BE2C (cell line): ENCODE data around the gene NACAD.
"Not testable (repeated sequence)": the region's sequence is repeated elsewhere in the genome, so short reads cannot be mapped to it uniquely, and the experiment has no call there.

Source experiments
- DNase-seq: peaks from one replicate; pipeline ENCODE4 v3.0.0-alpha.2; 2020
- H3K27me3 ChIP-seq: fragments of 250-450 bp; sonication (Bioruptor Pico); 2 replicates; pipeline ENCODE4 v1.5.1; 2020; ENCODE audit warnings: mild to moderate bottlenecking
- H3K36me3 ChIP-seq: fragments of 250-450 bp; sonication (Bioruptor Pico); 2 replicates; pipeline ENCODE4 v1.5.1; 2020; ENCODE audit warnings: mild to moderate bottlenecking
- H3K4me1 ChIP-seq: fragments of 250-450 bp; sonication (Bioruptor Pico); 2 replicates; pipeline ENCODE4 v1.5.1; 2020
- H3K4me3 ChIP-seq: 2 replicates; pipeline ENCODE4 v1.5.1; 2011; ENCODE audit warnings: low read depth, low read length
- H3K9me3 ChIP-seq: fragments of 250-450 bp; sonication (Bioruptor Pico); 2 replicates; pipeline ENCODE4 v1.5.1; 2020
- TF ChIP-seq, protein P1 (sequence below): IDR thresholded peaks from 2 replicates; pipeline ENCODE4 v1.5.1; 2012; ENCODE audit warnings: mild to moderate bottlenecking, low read depth, low read length

Gene NACAD

DNA sequence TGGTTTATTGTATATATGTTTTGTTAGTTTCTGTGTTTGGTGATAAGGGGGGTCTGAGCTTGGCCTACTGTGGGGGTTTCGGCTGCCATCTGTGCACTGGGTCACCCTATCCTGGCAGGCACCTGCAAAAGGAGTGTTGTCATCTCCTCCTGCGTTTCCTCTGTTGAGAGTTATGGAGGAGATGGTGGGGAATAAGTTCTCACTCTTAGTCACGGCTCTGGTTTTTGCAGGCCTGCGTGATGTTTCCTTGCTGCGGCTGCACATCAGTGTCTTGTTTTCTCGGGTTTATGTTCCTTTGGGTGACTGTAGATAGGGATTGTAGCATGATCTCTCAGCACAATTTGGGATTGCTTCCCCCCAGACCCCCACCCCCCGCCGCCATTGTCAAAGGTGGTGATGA is 52.0 kb downstream of the NACAD start:
- Histone ChIP-seq H3K9me3 (no peaks in the 10 kb centered on the region), H3K27me3 (no peaks in the 10 kb centered on the region), H3K4me3 (no peak overlapping the region), H3K36me3 (peaks cover 10% of the 10 kb centered on the region), H3K4me1 (no peaks in the 10 kb centered on the region)
- TF ChIP-seq, protein P1, sequence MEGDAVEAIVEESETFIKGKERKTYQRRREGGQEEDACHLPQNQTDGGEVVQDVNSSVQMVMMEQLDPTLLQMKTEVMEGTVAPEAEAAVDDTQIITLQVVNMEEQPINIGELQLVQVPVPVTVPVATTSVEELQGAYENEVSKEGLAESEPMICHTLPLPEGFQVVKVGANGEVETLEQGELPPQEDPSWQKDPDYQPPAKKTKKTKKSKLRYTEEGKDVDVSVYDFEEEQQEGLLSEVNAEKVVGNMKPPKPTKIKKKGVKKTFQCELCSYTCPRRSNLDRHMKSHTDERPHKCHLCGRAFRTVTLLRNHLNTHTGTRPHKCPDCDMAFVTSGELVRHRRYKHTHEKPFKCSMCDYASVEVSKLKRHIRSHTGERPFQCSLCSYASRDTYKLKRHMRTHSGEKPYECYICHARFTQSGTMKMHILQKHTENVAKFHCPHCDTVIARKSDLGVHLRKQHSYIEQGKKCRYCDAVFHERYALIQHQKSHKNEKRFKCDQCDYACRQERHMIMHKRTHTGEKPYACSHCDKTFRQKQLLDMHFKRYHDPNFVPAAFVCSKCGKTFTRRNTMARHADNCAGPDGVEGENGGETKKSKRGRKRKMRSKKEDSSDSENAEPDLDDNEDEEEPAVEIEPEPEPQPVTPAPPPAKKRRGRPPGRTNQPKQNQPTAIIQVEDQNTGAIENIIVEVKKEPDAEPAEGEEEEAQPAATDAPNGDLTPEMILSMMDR, result no peak
- DNase-seq, result no peak

DNA sequence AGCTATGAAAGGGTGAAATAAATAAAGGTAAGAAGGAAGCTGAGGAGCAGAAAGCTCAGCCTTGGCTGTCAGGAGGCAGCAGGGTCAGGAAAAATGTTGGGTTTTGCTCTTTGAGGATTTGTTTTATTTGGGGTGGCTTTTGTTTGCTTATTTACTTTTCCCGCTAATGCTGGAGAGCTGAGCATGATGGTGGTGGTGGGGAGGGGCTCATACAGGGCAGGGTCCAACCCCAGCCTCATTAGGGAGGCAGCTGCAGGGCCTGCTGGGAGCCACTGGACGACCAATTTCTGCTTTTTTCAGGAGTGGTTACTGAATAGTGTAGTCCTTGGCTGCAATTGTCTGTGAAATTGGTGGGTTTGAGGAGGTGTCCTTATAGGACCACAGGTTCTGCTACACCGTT is 52.5 kb downstream of the NACAD start:
- Histone ChIP-seq H3K36me3 (peaks cover 10% of the 10 kb centered on the region), H3K4me1 (no peaks in the 10 kb centered on the region)
- DNase-seq, result no peak

DNA sequence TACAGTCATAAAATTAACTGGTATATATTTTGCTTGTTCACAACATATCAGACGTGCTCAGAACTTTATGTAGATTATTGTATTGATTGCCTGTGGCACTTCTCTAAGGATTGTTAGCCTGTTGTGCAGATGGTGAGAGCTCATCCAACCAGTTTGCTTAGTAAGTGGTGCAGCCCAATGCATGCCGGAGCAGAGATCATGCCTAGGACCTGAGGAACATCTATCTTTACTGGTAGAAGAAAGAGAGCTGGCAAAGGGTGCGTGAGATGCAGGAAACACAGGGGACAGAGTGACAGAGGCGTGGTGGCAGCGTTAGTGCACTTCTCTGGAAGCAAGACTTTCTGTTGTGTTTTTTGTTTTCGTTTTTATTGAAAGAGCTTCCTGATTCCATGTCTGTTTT is 52.9 kb downstream of the NACAD start:
- Histone ChIP-seq H3K4me1 (no peaks in the 10 kb centered on the region), H3K9me3 (no peaks in the 10 kb centered on the region), H3K27me3 (no peaks in the 10 kb centered on the region), H3K4me3 (no peak overlapping the region), H3K36me3 (peaks cover 10% of the 10 kb centered on the region)
- DNase-seq, result no peak
- TF ChIP-seq, protein P1, result no peak

More for the DNA sequence above, 52.5 kb downstream of the NACAD start:
- TF ChIP-seq, protein P1, result no peak
- no peaks in the 10 kb centered on the region for H3K9me3 ChIP-seq
- no peak overlapping the region for H3K4me3 ChIP-seq
- H3K27me3 ChIP-seq, result no peaks in the 10 kb centered on the region

DNA sequence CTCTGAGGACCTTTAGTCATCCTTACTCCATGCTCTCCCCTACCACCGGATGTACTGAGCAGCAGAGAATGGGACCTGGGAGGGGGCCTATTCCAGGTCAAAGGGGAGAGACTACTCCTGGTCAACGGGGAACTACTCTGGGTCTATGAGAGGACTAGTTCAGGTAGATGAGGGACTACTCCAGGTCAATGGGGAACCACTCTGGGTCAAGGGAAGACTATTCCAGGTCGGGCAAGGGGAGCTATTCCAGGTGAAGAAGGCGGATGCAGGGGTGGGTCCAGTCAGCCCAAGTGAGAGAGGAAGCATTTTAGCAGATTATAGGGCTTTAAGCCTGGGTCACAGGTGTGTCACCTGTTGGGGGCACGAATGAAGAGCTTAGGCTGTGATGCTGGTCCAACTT is 53.4 kb downstream of the NACAD start:
- no peaks in the 10 kb centered on the region for H3K27me3 ChIP-seq
- H3K36me3 ChIP-seq, result peaks cover 10% of the 10 kb centered on the region

DNA sequence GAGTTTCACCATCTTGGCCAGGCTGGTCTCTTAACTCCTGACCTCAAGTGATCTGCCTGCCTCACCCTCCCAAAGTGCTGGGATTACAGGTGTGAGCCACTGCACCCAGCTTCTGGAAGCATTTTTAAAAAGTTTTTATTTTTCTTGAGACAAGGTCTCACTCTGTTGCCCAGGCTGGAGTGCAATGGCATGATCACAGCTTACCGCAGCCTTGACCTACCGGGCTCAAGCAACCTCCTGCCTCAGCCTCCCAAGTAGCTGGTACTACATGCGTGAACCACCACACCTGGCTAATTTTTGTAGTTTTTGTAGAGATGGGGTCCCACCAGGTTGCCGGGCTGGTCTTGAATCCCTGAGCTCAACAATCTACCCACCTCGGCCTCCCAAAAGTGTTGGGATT is 54.1 kb downstream of the NACAD start:
- not testable (repeated sequence) for H3K9me3 ChIP-seq, H3K27me3 ChIP-seq, H3K36me3 ChIP-seq, H3K4me3 ChIP-seq, H3K4me1 ChIP-seq, DNase-seq

More for the DNA sequence above, 53.4 kb downstream of the NACAD start:
- DNase-seq, result no peak
- no peaks in the 10 kb centered on the region for H3K4me1 ChIP-seq
- TF ChIP-seq, protein P1, result no peak
- H3K9me3 ChIP-seq, result no peaks in the 10 kb centered on the region
- no peak overlapping the region for H3K4me3 ChIP-seq

DNA sequence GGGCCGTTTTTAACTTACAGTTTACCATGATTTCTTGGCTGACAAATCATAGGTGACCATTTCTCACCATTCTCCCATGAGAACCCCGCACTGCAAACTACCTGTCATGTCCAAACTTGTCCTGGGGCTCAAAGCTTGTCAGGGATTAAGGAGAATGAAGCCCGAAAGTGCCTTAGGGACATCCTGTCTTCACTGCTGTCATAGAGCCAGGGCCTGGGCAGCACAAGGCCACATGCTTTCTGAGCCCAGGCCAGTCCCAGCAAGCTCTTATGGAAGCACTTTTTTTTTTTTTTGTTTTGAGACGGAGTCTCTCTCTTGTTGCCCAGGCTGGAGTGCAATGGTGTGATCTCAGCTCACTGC is 54.9 kb downstream of the NACAD start:
- no peaks in the 10 kb centered on the region for H3K4me1 ChIP-seq
- H3K9me3 ChIP-seq, result no peaks in the 10 kb centered on the region
- H3K27me3 ChIP-seq, result no peaks in the 10 kb centered on the region
- TF ChIP-seq, protein P1, result no peak
- H3K36me3 ChIP-seq, result peaks cover 5% of the 10 kb centered on the region
- H3K4me3 ChIP-seq, result no peak overlapping the region
- no peak for DNase-seq
